GM18870 (cell line): Measurements from ENCODE around the gene MTCH2.
A peak's percentile ranks its signal among the peaks of the same experiment; 100 is the strongest.
"Not testable (repeated sequence)": the region's sequence is repeated elsewhere in the genome, so short reads cannot be mapped to it uniquely, and the experiment has no call there.

ENCODE experiments used
- ATAC-seq: cut with Tn5 transposase; IDR thresholded peaks from one replicate; pipeline ENCODE4 v1.9.1; 2021; ENCODE audit warnings: moderate library complexity; ENCODE audit not compliant: unreplicated experiment

MTCH2 gene

DNA sequence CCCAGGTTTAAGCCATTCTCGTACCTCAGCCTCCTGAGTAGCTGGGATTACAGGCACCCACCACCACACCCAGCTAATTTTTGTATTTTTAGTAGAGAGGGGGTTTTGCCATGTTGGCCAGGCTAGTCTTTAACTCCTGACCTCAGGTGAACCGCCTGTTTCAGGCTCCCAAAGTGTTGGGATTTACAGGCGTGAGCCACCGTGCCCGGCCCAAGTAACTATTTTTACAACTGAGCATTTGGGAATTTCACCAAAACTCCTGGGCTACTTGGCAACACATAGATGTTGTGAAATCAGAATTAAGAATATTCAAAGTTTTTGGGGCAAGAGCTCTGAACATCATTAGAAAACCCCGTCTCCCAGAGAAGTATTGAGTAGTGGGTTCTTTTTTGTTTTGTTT, 1.9 kb downstream of the MTCH2 start:
- not testable (repeated sequence) for ATAC-seq

DNA sequence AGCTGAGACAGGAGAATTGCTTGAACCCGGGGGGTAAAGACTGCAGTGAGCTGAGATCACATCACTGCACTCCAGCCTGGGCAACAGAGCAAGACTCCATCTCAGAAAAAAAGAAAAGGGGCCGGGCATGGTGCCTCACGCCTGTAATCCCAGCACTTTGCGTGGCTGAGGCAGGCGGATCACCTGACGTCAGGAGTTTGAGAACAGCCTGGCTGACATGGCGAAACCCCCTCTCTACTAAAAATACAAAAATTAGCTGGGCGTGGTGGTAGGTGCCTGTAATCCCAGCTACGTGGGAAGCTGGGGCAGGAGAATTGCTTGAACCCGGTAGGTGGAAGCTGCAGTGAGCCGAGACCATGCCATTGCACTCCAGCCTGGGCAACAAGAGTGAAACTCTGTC, 6.0 kb downstream of the MTCH2 start:
- not testable (repeated sequence) for ATAC-seq

DNA sequence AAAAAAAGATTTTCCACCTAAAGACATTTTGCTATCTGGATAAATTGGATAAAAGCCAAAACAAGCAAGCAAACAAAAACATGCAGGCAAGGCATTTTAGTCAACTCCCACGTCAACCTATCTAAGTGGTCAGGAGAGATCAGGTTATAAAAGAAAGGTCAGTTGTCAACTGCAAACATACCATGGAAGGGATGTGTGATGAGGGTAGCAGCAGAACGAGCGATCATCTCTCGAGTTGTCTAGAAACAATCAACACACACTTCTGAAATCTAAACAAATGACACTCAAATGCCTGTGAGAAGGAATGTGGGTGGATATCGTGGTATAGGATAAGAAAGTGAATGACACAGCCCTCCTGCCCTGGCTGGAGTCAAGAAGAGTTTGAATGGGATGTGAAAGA, 10.9 kb downstream of the MTCH2 start:
- no peak for ATAC-seq

DNA sequence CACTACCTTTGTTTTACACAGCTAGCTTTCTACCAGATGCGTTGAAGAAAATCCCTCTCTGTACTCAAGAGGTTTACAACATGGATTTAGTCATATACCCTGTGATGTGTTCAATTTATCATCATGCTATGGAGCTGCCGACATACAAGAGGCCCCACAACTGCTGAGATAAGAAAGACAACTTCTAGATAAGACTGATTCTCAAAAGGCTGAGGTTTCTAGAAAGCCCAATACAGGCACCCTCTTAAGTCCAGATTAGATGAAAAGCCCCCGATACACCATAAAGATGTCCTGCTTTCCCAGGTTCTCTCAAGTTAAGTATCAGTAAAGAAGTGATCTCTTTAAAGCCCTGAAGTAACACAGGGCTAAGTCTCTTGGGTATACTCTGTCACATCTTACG, 14.3 kb downstream of the MTCH2 start:
- no peak for ATAC-seq

DNA sequence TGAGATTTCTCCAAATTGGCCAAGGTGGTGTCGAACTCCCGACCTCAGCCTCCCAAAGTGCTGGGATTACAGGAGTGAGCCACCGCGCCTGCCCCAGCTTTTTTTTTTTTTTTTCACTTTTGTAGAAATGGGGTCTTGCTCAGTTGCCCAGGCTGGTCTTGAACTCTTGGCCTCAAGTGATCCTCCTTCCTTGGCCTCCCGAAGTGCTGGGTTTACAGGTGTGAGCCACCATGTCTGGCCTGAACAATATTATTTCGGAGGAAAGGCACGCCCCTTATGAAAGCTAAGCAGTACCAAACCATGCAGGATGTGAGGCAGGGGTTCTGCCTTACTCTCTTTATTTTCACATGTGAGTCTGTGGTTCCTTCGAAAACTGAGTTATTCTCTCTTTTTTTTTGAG, 16.1 kb downstream of the MTCH2 start:
- no peak for ATAC-seq

DNA sequence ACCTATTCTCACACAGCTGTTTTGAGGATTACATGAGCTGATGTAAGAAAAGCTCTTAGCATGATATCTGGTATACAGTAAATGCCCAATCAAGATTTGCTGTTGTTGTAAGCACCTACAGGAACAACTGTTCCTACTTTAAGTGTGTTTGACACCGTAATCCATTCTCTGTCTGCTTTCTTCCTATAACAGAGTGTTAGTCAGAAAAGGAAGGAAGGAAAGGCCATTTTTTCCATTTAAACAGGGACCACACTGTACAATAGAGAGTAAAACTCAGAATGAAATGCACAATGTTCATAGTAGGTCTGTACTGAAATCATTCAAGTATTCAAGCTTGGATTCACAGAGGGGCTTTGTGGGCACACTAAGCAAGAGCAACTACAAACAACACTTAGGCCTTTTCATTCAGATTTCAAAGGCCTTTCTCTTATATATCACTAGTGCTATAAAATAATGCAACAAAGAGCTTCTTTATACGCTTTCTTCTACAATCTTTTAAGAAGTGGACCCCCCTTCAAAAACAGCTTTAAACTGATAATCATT, 21.5 kb downstream of the MTCH2 start:
- ATAC-seq = no peak

DNA sequence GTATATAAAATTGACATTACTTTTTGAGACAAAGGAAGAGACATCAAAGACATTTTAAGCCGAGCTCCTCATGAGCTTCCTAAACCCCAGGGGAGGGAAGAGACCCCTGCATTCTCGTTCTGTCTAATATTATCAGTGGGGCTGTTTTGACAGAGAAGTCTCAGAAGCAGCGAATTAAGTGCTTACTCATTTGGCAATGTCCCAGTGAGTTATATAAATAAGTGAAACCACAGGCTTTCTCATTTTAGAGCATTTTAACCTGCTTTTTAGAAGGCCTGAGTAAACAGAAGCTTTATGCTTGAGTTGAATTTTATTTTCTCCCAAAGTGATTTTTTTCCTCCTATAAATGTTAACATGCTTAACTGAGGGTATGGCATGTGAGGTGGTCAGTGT, 24.9 kb downstream of the MTCH2 start:
- ATAC-seq = no peak

DNA sequence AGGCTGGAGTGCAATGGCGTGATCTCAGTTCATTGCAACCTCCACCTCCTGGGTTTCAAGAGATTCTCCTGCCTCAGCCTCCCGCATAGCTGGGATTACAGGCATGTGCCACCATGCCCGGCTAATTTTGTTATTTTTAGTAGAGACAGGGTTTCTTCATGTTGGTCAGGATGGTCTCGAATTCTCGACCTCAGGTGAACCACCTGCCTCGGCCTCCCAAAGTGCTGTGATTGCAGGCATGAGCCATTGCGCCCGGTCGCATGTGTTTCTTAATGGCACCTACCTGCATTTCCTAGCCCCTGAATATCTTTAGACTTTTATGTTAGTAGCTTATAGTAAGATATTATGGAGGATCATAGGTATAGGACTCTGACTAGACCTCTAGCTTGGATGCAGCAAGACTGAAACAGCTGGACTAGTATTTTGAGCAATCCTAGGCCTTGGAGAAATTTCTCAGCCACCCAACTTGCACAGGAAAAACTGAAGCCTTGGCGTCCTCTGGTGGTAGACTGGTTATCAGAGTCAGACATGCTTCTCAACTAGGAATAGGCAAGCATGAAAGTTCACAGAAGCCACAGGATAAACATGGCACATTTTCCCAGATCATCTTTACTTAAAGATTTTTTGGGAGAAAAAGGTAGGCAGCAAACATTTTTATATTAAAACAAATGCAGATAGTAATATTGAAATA, 25.5 kb downstream of the MTCH2 start:
- ATAC-seq = no peak

DNA sequence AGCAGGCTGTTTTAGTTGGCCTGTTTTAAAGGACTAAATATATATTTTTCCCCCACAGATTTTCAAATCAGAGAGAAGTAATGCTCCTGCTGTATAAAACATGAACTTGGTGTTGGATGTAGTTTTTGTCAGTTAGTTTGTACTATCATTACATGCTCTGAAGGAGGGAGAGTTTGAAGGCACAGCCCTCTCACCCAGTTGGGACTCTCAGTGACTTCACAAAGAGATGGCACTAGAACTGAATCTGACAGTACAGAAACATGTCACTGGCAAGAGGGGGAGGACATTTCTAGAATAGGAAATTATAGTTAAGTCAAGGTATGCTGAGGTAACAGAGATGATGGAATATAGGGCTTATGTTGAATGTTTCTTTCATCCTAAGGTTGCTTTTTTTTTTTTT, 27.1 kb downstream of the MTCH2 start:
- ATAC-seq = no peak

DNA sequence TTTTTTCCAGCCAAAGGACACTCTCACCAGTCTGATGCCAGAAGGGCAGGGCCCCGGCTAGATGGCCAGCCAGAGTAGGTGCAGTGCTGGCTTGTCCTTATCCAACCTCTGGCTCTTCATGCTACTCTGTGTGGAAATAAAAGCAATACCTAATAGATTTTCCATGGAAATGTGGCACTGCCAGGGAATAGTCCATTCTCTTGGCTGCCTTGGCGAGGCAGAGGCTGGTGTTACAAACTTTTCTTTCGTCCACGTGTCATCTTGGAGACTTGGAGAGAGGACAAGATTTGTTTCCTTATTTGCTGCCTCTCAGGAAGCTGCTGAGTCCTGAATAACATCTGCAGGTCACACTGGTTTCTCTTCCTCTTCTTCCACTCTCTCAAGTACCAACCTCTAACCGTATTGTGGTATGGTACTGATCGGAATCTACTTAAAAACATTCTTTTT, 31.0 kb downstream of the MTCH2 start:
- ATAC-seq = peak; percentile 94

DNA sequence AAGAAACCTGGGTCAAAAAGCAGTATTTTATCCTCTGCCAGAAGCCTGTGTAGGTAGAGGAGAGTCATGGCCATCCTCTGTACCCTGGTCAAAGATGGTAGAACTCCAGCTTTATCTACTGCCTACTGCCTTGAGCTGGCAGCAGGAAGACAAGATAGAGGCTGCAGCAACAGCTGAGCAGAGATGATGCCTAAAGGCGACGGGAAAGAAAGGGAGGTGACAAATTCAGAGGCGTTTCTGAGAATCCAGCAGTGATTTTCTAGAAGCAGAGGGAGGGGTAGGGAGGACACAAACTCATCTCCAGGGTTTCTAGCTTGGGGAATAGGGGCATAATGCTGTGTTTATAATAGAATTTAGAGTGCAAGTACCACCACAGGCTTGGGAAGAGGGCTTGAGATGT, 32.7 kb downstream of the MTCH2 start:
- ATAC-seq = no peak

DNA sequence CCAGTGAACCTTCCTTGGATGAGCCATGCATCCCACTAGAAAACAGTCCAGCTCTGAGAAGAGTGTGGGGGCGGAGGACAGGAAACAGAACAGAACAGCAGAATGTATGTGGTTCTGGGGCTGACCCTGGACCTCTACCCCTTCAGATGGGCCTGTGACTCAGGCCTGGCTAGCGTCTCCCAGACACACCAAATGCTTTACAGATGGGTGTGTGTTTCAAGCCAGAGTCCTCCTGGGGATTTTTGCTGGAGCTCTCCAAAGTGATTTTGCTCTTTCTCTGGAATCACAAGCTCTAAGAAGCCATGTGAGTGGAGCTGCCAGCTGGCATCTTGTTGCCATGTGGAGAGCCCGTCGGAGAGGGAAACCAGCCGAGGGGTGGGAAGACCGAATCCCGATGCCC, 35.0 kb downstream of the MTCH2 start:
- ATAC-seq = no peak

DNA sequence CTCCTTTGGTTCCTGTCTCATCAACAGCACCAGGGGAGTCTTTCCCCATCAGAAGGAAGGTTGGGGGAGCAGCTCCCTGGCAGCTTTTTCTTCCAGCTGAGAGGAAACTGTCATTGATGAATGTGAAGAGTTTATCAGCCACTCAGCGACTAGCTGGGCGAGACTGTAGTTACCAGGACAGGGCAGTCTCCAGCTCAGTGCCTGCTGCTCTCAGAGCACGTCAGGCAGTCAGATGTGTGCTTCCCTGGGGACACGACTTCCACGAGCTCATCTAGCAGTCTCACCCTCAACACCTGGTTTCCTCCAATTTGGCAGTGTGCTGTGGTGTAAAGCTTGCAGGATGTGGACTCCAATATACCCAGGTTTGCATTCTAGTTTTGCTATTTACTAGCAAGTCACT, 35.6 kb downstream of the MTCH2 start:
- ATAC-seq = no peak

DNA sequence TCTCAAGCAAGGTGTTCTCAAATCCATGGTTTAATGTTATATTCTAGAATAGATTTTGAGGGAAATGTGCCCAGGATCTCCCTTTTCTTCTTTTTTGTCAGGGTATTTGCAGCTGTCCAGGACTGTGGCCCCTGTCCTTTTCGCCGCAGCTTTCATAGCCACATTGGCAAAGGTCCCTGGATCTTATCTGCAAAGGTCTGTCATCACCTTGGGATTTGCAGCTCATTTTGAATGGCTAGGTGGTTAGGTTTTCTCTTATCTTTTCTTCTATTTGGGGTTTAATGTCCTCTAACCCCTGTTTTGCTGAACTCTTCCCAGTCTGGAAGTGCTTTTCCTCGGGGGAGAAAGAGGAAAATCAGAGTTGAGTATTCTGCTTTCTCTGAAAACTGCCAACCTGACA, 36.4 kb downstream of the MTCH2 start:
- no peak for ATAC-seq

DNA sequence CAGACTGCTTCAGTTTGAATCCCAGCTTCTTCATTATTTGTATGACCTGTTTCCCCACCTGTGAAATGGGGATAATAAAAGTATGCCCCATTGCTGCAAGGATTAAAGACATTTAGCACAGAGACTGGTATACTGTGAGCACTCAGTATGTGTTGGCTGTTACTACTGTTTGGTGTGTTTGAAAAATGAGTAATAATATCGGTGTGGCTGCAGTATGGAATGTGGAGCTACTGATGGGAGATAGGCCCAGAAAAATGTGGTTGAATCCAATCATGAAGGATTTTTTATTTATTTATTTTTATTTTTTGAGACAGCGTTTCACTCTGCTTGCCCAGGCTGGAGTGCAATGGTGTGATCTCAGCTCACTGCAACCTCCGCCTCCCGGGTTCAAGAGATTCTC, 39.1 kb downstream of the MTCH2 start:
- ATAC-seq = no peak

DNA sequence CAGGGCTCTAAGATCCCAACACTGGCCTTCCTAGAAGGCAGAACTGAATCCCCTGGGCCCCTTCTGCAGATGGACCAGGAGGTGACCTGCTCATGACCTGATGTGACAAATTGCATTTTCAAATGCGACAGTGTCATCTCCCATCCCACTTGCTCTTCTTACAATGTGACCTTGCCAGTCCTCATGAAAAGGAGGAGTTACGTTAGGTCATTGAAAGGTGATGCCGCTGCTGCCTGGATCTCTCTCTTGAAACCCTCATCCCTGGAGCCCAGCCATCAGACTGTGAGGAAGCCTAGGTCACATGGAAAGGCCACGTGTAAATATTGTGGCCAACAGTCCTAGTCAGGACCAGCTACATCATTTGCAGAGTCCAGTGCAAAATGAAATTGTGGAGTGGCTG, 42.5 kb downstream of the MTCH2 start:
- no peak for ATAC-seq

DNA sequence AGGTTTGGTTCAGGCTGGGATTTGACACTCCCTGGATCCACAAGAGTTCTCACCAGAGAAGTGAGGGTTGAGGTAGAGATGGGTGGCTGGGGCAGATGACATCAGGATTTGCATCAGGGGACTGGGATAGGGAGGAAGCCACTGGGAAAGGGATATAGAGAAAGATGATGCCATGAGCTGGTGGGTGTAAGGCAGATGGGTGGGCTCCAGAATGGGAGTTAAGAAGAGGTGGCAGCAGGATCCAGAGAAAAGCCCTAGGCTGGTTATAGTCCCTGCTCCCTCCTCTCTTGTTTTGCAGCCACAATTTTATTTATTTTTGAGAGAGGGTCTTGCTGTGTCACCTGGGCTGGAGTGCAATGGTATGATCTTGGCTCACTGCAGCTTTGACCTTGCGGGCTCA, 46.4 kb downstream of the MTCH2 start:
- no peak for ATAC-seq

DNA sequence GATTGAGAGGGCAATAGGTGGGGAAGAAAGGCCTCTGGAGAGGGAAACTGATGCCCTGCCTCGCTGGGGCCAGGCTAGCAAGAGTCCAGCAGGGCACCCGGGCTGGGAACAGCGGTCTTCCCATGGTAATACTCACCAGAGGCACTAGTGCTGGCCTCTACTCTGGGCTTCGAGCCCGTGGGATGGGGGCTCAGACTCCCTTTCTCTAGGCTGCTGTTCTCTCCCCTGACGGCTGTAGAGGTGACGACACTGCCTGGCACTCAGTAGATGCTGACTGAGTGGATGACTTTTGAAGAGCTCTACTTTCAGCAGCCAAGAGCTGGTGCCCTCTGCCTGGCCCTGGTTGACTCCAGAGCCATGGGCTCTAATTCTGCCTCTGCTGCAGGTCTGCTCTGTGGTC, 47.3 kb downstream of the MTCH2 start:
- ATAC-seq = no peak

DNA sequence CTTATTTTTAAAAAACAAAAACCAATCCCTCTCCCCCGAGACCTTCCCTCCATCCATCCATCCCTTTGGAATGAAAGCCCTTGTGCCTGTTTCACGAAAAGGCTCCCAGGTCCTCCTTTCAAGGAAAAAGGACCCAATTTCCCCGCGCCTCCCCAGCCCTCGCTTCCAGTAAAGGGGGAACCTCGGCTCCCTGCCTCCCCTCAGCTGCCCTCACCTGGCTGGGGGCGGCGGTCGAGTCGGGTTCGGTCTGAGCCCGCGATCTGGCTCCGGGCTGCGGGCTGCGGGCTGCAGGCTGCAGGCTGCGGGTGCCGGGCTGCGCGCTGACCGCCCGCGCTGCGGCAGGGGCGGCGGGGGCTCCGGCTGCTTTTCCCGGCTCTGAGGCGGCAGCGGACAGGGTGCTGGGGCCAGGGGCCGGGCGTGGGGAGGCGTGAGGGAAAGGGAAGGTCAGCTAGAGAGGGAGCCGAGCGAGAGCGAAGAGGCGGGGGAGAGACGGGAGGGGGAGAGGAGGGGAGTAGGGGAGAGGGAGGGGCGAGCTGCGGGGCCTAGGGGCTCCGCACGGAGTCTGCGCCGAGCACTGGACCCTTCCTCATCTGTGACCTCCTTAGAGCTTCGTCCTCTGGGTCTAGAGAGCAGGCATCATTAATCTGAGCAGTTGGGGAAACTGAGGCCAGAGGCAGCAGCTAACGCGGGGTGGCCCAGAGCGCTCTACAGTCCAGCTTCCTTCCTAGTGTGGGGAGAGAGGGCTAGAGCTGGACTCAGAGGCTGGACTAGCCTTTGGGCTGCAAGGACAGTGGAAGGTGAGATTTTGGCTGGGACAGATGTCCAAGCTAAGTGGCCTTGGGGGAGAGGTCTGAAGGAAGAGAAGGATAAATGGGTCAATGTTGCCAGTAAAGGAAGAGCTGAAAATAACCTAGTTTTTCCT, 48.2 kb downstream of the MTCH2 start, which contains the start of gene C1QTNF4:
Gene C1QTNF4, minus strand, starts transcription at position 478 of the 922 bp plus-strand sequence. CDS start 3,601 bp downstream, outside the sequence.
- no peak for ATAC-seq

DNA sequence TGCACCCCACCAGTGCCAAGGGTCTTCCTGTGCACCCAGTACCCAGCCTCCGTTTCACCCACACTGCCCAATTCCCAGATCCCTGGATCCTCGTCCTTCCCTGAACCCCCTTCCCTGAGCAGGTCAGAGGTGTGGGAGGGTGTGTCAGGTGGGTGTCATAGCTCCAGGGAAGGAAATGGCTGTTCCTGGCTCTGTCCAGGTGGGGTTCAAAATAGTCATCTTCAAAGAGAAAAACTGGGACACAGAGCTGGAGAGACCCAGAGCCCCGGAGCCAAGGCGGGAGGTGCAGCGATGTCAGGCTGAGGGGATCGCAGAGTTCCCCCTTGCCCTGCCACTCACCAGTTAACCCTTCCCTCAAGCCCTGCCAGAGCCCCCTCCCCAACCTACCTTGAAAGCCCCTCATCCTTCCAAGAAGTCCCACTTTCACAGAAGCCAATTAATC, 48.8 kb downstream of the MTCH2 start:
- no peak for ATAC-seq

DNA sequence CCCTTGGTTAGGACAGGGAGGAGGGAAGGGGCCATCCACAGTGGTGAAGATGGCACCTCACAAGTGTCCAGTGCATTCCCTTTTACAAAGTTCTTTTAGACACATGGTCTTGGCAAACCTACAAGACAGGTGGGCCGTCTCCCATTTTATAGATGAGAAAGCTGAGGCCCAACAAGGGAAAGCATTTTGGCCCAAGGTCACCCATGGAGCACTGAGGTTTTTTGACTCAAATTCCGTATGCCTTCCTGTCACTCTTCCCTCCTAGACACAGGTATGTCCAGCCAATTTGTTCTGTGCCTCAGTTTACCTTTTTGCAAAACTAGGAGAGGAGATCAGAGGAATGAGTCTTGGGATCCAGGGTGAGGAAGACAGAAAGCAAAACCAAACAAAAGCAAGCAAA, 49.4 kb downstream of the MTCH2 start:
- ATAC-seq = no peak

DNA sequence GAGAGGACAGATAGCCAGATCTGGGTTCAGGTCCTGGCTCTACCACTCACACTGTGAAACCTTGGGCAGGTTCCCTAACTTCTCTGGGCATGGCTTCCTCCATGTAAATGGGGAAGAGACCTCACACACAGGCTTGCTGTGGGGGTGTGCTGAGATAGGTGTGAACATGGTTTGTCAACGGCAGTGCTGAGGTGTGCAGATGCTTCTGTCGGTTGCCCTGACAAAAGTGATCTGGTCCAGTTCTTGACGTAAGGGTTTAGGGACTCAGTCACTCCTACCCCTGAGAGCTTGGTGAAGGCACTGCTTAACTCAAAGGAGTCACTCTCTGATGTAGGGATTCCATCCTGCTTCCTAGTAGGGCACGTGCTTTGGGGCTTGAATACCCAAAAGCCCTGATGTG, 50.1 kb downstream of the MTCH2 start:
- no peak for ATAC-seq
